Measurements from ENCODE around the gene ZNF319.

DNA sequence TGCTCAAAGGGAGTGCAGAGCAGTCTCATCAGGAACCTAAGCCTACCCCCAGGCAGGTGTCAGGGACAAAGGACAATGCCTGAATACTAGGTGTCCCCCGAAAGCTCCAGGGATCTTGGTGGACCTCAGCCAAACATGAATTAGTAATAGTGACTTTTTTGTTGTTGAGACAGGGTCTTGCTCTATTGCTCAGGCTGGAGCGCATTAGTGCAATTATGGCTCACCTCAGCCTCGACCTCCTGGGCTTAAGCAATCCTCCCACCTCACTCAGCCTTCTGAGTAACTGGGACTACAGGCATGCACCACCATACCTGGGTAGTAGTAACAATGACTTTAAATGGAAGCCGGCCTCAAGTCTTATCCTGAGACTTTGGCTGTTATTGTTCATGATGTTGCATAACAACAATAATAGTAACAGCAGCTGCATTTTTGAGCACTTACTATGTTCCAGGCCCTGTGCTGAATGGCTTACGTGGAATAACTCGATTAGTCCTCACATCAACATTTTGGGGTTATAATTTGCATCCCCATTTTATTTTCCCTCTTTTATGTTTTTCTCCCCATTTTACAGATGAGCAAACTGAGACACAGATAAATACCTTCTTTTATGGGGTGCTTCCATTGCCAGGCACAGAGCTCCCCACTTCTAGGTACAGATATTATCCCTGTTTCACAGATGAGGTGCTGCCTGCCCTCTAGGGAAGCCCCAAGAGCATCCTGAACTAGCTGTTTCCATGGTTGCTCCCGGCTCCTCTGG lies 49.1 kb downstream of the ZNF319 start:
- TF ChIP-seq POLR2A (IDR thresholded peaks at IDR 0.05): no peak
- TF ChIP-seq, protein P1, sequence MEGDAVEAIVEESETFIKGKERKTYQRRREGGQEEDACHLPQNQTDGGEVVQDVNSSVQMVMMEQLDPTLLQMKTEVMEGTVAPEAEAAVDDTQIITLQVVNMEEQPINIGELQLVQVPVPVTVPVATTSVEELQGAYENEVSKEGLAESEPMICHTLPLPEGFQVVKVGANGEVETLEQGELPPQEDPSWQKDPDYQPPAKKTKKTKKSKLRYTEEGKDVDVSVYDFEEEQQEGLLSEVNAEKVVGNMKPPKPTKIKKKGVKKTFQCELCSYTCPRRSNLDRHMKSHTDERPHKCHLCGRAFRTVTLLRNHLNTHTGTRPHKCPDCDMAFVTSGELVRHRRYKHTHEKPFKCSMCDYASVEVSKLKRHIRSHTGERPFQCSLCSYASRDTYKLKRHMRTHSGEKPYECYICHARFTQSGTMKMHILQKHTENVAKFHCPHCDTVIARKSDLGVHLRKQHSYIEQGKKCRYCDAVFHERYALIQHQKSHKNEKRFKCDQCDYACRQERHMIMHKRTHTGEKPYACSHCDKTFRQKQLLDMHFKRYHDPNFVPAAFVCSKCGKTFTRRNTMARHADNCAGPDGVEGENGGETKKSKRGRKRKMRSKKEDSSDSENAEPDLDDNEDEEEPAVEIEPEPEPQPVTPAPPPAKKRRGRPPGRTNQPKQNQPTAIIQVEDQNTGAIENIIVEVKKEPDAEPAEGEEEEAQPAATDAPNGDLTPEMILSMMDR (IDR thresholded peaks at IDR 0.05): no peak

Data from vagina (tissue), 2 donors.